HG03439 (cell line): ENCODE data around the gene LIF.
"Not testable (repeated sequence)": the region's sequence is repeated elsewhere in the genome, so short reads cannot be mapped to it uniquely, and the experiment has no call there.

Experiments
- ATAC-seq: cut with Tn5 transposase; IDR thresholded peaks from one replicate; pipeline ENCODE4 v1.9.1; 2021; ENCODE audit warnings: mild to moderate bottlenecking, moderate library complexity; ENCODE audit not compliant: unreplicated experiment

LIF gene

GRCh38 chr22:30212363-30212995 lies 34.1 kb downstream of the LIF start:
- ATAC-seq: no peak

- ATAC-seq: no peak
Observed at GRCh38 chr22:30211124-30211820, 35.3 kb downstream of the LIF start.

GRCh38 chr22:30210235-30210909 lies 36.2 kb downstream of the LIF start:
- no peak for ATAC-seq

GRCh38 chr22:30209642-30210041 lies 36.9 kb downstream of the LIF start:
- no peak for ATAC-seq

GRCh38 chr22:30208631-30209603 lies 37.6 kb downstream of the LIF start:
- ATAC-seq: no peak

- no peak for ATAC-seq
Observed at GRCh38 chr22:30206944-30207343, 39.6 kb downstream of the LIF start.

GRCh38 chr22:30205281-30206115 lies 41.1 kb downstream of the LIF start:
- ATAC-seq: no peak

GRCh38 chr22:30204742-30205111 lies 41.8 kb downstream of the LIF start:
- ATAC-seq: no peak

- ATAC-seq: no peak
Observed at GRCh38 chr22:30204015-30204741, 42.4 kb downstream of the LIF start.

GRCh38 chr22:30202531-30203006 lies 44.0 kb downstream of the LIF start:
- ATAC-seq: no peak

GRCh38 chr22:30201945-30202344 lies 44.6 kb downstream of the LIF start:
- ATAC-seq: no peak

- ATAC-seq: not testable (repeated sequence)
Observed at GRCh38 chr22:30200905-30201304, 45.7 kb downstream of the LIF start.

- ATAC-seq: no peak
Observed at GRCh38 chr22:30198921-30199320, 47.6 kb downstream of the LIF start.

- no peak for ATAC-seq
Observed at GRCh38 chr22:30198152-30198825, 48.3 kb downstream of the LIF start.

GRCh38 chr22:30197389-30197788 lies 49.2 kb downstream of the LIF start:
- no peak for ATAC-seq

- ATAC-seq: no peak
Observed at GRCh38 chr22:30196880-30197336, 49.7 kb downstream of the LIF start.

GRCh38 chr22:30196141-30196879 lies 50.2 kb downstream of the LIF start:
- no peak for ATAC-seq
